ENCODE results near the gene RTBDN. TPM values are rescaled to one million over a fixed set of nuclear protein-coding genes. Genes with fewer than 3 reads are reported as not detected.

Gene RTBDN
- total RNA-seq, 1 donor from 2014 or later = not detected

DNA sequence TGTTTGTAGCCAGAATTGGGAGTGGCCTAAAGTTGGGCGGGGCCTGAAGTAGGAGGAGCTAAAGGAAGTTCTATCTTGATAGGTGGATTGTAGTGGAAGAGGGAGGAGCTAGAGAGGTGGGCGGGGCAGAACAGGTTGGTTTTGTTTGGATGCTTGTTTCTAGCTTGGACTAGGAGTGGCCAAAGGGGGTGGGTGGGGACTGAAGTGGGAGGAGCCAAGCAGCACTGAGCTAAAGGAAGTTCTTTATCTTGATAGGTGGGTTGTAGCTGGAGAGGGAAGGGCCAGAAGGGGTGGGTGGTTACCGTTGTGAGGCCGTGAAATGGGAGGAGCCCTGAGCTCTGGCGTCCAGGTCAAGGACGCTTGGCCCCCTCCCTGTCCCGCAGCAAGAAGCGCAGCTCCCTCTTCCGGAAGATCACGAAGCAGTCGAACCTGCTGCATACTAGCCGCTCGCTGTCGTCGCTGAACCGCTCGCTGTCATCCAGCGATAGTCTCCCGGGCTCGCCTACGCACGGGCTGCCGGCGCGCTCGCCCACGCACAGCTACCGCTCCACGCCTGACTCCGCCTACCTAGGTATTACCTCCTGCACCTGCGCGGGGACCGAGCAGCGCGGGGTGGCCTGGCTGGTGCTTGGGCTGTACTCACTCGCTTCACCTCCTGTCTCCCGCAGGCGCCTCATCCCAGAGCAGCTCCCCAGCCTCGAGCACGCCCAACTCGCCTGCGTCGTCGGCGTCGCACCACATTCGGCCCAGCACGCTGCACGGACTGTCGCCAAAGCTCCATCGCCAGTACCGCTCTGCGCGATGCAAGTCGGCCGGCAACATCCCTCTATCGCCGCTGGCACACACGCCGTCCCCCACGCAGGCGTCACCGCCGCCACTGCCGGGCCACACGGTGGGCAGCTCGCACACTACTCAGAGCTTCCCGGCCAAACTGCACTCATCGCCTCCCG lies 38.8 kb upstream of the RTBDN start:
- TF ChIP-seq, protein P1, sequence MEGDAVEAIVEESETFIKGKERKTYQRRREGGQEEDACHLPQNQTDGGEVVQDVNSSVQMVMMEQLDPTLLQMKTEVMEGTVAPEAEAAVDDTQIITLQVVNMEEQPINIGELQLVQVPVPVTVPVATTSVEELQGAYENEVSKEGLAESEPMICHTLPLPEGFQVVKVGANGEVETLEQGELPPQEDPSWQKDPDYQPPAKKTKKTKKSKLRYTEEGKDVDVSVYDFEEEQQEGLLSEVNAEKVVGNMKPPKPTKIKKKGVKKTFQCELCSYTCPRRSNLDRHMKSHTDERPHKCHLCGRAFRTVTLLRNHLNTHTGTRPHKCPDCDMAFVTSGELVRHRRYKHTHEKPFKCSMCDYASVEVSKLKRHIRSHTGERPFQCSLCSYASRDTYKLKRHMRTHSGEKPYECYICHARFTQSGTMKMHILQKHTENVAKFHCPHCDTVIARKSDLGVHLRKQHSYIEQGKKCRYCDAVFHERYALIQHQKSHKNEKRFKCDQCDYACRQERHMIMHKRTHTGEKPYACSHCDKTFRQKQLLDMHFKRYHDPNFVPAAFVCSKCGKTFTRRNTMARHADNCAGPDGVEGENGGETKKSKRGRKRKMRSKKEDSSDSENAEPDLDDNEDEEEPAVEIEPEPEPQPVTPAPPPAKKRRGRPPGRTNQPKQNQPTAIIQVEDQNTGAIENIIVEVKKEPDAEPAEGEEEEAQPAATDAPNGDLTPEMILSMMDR (conservative IDR thresholded peaks at IDR 0.05; ENCODE audit: low read depth, low read length) = peak; percentile 4
- peak; percentile 50 for DNase-seq (ENCODE audit: low read depth)
- peak overlapping the region; percentile 46 for H3K4me3 ChIP-seq (ENCODE audit: low read depth, low read length)

DNA sequence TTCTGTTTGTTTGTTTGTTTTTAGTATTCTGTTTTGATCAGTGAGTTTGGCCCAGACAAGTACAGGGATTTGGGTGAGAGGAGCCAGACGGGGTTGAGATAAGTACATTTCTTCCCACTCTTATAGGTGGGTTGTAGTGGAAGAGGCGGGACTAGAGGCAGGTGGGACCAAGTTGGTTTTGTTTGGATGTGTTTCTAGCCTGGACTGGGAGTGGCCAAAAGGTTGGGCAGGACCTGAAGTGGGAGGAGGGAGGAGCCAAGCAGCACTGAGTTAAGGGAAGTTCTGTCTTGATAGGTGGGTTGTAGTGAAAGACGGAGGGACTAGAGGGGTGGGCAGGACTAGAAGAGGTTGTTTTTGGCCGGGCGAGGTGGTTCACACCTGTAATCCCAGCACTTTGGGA lies 37.9 kb upstream of the RTBDN start:
- no peak for DNase-seq (ENCODE audit: low read depth)
- H3K4me3 ChIP-seq (ENCODE audit: low read depth, low read length) = no peak overlapping the region
- TF ChIP-seq, protein P1 (conservative IDR thresholded peaks at IDR 0.05; ENCODE audit: low read depth, low read length) = no peak

DNA sequence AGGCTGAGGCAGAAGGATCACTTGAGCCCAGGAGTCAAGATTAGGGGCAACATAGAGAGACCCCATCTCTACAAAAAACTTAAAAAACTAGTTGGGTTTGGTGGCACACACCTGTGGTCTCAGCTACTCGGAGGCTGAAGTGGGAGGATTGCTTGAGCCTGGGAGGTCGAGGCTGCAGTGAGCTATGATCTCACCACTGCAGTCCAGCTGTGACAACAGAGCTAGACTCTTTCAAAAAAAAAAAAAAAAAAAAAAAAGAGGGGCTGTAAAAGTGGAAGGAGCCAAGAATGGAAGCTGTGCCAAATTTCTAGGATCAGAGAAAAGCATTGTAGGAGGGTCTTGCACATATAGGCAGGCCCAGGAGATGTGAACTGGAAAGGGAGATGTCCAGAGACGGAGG lies 37.3 kb upstream of the RTBDN start:
- no peak overlapping the region for H3K4me3 ChIP-seq (ENCODE audit: low read depth, low read length)
- no peak for DNase-seq (ENCODE audit: low read depth)
- TF ChIP-seq, protein P1 (conservative IDR thresholded peaks at IDR 0.05; ENCODE audit: low read depth, low read length) = no peak

DNA sequence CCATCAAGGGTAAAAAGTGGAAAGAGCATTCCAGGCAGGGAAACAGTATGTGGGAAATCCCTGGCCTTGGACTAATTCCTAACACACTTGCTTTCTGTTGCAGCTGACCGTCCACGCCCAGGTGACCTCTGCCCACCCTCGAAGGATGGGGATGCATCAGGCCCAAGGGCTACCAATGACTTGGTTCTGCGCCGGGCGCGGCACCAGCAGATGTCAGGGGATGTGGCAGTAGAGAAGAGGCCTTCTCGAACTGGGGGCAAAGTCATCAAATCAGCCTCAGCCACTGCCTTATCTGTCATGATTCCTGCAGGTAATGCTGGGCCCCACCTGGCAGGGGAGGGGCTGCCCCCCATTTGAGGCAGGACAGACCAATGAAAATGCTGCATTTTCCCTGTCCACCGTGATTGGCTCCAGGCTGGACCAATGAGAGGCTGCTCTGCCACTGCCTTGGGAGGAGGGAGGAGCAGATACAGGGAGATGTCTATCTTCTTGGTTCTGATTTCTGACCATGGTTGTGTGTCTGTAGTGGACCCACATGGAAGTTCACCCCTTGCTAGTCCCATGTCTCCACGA lies 34.2 kb upstream of the RTBDN start:
- TF ChIP-seq, protein P1 (conservative IDR thresholded peaks at IDR 0.05; ENCODE audit: low read depth, low read length) = no peak
- DNase-seq (ENCODE audit: low read depth) = no peak
- H3K4me3 ChIP-seq (ENCODE audit: low read depth, low read length) = no peak overlapping the region

DNA sequence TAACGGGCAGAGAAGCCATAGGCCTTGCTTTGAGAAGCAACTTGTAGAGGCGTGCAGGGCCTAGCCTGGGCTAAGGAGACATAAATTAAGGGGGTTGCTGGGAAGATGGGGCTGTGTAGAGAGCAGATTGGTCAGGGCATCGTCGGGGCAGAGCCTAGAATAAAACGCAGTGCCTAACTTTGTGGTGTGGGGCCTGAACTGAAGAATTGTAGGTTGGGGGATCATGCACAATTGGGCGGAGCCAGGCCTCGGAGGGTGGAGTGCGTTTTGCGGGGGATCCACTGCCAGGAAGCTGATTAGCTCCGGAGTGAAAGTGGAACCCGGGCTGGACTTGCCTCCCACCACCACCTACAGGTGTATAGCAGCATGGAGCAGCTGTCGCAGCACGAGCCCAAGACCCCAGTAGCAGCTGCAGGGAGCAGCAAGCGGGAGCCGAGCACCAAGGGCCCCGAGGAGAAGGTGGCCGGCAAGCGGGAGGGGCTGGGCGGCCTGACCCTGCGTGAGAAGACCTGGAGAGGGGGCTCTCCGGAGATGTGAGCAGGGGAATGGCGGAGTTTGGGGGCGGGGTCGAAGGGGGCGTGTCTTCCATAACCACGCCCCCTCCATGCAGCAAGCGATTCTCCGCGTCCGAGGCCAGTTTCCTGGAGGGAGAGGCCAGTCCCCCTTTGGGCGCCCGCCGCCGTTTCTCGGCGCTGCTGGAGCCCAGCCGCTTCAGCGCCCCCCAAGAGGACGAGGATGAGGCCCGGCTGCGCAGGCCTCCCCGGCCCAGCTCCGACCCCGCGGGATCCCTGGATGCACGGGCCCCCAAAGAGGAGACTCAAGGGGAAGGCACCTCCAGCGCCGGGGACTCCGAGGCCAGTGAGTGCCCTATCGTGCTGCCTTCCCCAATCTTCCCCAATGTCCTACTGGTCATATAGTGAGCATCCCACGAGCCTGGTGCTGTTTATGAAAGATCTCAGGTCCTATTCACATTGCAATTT lies 33.0 kb upstream of the RTBDN start:
- H3K4me3 ChIP-seq (ENCODE audit: low read depth, low read length) = peak overlapping the region; percentile 50
- DNase-seq (ENCODE audit: low read depth) = no peak
- TF ChIP-seq, protein P1 (conservative IDR thresholded peaks at IDR 0.05; ENCODE audit: low read depth, low read length) = no peak

DNA sequence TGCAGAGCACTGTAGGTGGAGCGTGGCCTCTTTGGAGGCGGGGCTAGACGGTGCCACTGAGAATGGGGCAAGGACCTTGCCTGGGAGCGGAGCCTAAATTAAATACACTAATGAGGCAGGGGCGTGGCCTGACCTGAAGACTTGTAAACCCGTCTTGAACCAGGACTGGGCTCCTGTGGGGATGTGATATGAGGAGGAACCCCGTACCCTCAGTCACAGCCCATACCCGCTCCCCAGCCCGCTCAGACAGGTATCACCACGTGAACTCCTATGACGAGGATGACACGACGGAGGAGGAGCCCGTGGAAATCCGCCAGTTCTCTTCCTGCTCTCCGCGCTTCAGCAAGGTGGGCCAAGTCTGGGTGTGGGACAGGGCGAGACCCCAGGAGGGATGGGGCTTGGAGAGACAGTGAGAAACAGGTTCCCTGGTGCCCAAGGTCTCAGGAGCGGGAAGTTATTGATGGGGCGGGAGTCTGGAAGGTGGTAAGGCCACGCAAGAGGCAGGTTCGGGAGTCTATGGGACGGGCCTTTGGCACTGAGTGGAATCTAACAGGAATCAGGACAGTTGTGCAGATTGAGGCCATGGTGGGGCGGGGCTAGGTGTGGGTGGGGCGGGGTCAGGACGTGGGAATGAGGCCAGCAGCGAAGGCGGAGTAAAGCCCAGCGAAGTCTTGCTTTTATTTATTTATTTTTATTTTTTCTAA lies 32.2 kb upstream of the RTBDN start:
- no peak overlapping the region for H3K4me3 ChIP-seq (ENCODE audit: low read depth, low read length)
- TF ChIP-seq, protein P1 (conservative IDR thresholded peaks at IDR 0.05; ENCODE audit: low read depth, low read length) = no peak
- no peak for DNase-seq (ENCODE audit: low read depth)
